Endothelial cell of umbilical vein (primary cell): ENCODE data around the gene TK2. TPM values are rescaled to one million over a fixed set of nuclear protein-coding genes. Genes with fewer than 3 reads are reported as not detected.

Experiments used
- BruUV-seq: library from RNA; stranded (reverse); fragments of 400-500 nt; replicated peaks from 2 replicates; lab custom pipeline; 2021; lab: Mats Ljungman, UMichigan
- CTCF ChIA-PET: fragments of 300-600, 350-600 bp; sonication (Branson Sonifier 250); formaldehyde crosslinking; loops from one replicate; lab custom pipeline; 2021; ENCODE audit warnings: antibody characterized with exemption, inconsistent platforms; lab: Charles Lee
- POLR2A ChIA-PET: fragments of 300-600, 350-600 bp; sonication (Branson Sonifier 250); formaldehyde crosslinking; loops from one replicate; lab custom pipeline; 2021; ENCODE audit warnings: antibody characterized with exemption, inconsistent platforms; lab: Charles Lee
- DNase-seq: peaks from one replicate; pipeline ENCODE4 v3.0.0-alpha.2; 2011; ENCODE audit warnings: low read depth, low spot score
- FAIRE-seq: peaks from 2 replicates; lab custom pipeline; 2011; peaks lifted over from hg19 to GRCh38; lab: Jason Lieb, UNC
- H2AFZ ChIP-seq: 2 replicates; pipeline ENCODE4 v1.6.0; 2012; ENCODE audit warnings: low read depth, low read length, control low read depth, inconsistent platforms
- H3K27ac ChIP-seq: 2 replicates; pipeline ENCODE4 v1.5.1; 2011; ENCODE audit warnings: low read depth, mild to moderate bottlenecking, control low read depth, low read length, moderate library complexity; ENCODE audit not compliant: insufficient read depth
- H3K27me3 ChIP-seq, 2 experiments: 2 replicates each; pipeline versions ENCODE4 v1.6.0 to v1.6.1; 2011; ENCODE audit warnings: low read length in 2 of 2, mixed read lengths in 1 of 2; ENCODE audit not compliant: control insufficient read depth in 2 of 2, insufficient read depth in 2 of 2
- H3K36me3 ChIP-seq, 2 experiments: 2 replicates in 1 of 2; 3 replicates in 1 of 2; pipeline ENCODE4 v1.5.1; 2011; ENCODE audit warnings: low read length in 2 of 2, mild to moderate bottlenecking in 1 of 2, moderate library complexity in 1 of 2; ENCODE audit not compliant: control insufficient read depth in 2 of 2, insufficient read depth in 2 of 2; ENCODE audit errors: extremely low read depth in 1 of 2
- H3K4me1 ChIP-seq: 3 replicates; pipeline ENCODE4 v1.5.1; 2011; ENCODE audit warnings: mild to moderate bottlenecking, low read length; ENCODE audit not compliant: control insufficient read depth, insufficient read depth; ENCODE audit errors: extremely low read depth
- H3K4me2 ChIP-seq: 2 replicates; pipeline ENCODE4 v1.6.1; 2011; ENCODE audit warnings: low read length, control low read depth, mixed read lengths; ENCODE audit not compliant: insufficient read depth
- H3K4me3 ChIP-seq, 3 experiments: fragments of 200-600 bp in 1 of 3; sonication (generic), shearing (Covaris generic) in 1 of 3; replicated peaks in 1 of 3; 2 replicates each; pipeline ENCODE4 v1.5.1; 2011 to 2016; ENCODE audit warnings: control low read depth in 3 of 3, low read length in 3 of 3, mild to moderate bottlenecking in 2 of 3, inconsistent platforms in 1 of 3, low read depth in 1 of 3, moderate library complexity in 1 of 3; ENCODE audit not compliant: insufficient read depth in 1 of 3
- H3K79me2 ChIP-seq: 2 replicates; pipeline ENCODE4 v1.6.0; 2012; ENCODE audit warnings: low read length, inconsistent platforms; ENCODE audit not compliant: control insufficient read depth, insufficient read depth
- H3K9ac ChIP-seq: replicated peaks from 2 replicates; pipeline ENCODE3; 2011; ENCODE audit warnings: low read length, control low read depth; ENCODE audit not compliant: insufficient read depth; ENCODE audit errors: extremely low read depth
- H3K9me1 ChIP-seq: replicated peaks from 3 replicates; pipeline ENCODE4 v1.6.0; 2011; ENCODE audit warnings: mild to moderate bottlenecking, low read length; ENCODE audit not compliant: control insufficient read depth, insufficient read depth; ENCODE audit errors: extremely low read depth
- H3K9me3 ChIP-seq: replicated peaks from 2 replicates; pipeline ENCODE4 v1.5.1; 2012; ENCODE audit warnings: low read length, inconsistent platforms; ENCODE audit not compliant: control insufficient read depth, insufficient read depth
- H4K20me1 ChIP-seq: replicated peaks from 2 replicates; pipeline ENCODE3; 2011; ENCODE audit warnings: mild to moderate bottlenecking, low read length; ENCODE audit not compliant: control insufficient read depth, insufficient read depth; ENCODE audit errors: extremely low read depth
- EZH2 ChIP-seq: IDR thresholded peaks from 2 replicates; pipeline ENCODE4 v1.6.1; 2012; ENCODE audit warnings: borderline replicate concordance, low read depth, mild to moderate bottlenecking, moderate library complexity, low read length, inconsistent platforms; ENCODE audit not compliant: severe bottlenecking
- FOS ChIP-seq: IDR thresholded peaks from 2 replicates; pipeline ENCODE4 v1.6.1; 2011; ENCODE audit warnings: mild to moderate bottlenecking, low read length, moderate library complexity, borderline replicate concordance; ENCODE audit not compliant: insufficient read depth
- GATA2 ChIP-seq: IDR thresholded peaks from 2 replicates; pipeline ENCODE4 v1.7.0; 2011; ENCODE audit warnings: low read depth, mild to moderate bottlenecking, moderate library complexity, mixed read lengths, low read length; ENCODE audit not compliant: insufficient read length, insufficient read depth
- JUN ChIP-seq: IDR thresholded peaks from 2 replicates; pipeline ENCODE4 v1.6.1; 2011; ENCODE audit warnings: borderline replicate concordance, low read depth; ENCODE audit not compliant: insufficient read length, insufficient read depth
- MYC ChIP-seq: IDR thresholded peaks from one replicate; pipeline ENCODE4 v1.6.1; 2011; ENCODE audit warnings: mild to moderate bottlenecking, low read depth, low read length
- POLR2A ChIP-seq: IDR thresholded peaks from 2 replicates; pipeline ENCODE4 v1.6.1; 2012; ENCODE audit warnings: low read depth, mild to moderate bottlenecking, control low read depth, low read length
- POLR2AphosphoS5 ChIP-seq: IDR thresholded peaks from 2 replicates; pipeline ENCODE4 v1.6.1; 2012; ENCODE audit warnings: low read depth, mild to moderate bottlenecking, control low read depth, low read length, moderate library complexity; ENCODE audit not compliant: insufficient read depth
- dilution Hi-C: fragments of 300-500 bp; cut with MboI; formaldehyde crosslinking; loops from one replicate; pipeline ENCODE4 v1.15.0; 2019; ENCODE audit warnings: low sequenced_read_pairs; ENCODE audit not compliant: extremely low pct_ligation_motif_present
- intact Hi-C: fragments of 100-400 bp; cut with micrococcal nuclease; formaldehyde crosslinking; loops from one replicate; pipeline ENCODE4 v1.10.0; 2022
- polyA plus RNA-seq, 4 experiments: library from polyadenylated mRNA; depleted of rRNA in 3 of 4; stranded (reverse) in 3 of 4; unstranded in 1 of 4; fragments of >200 nt; gene quantifications; 2 replicates each; pipeline versions ENCODE4 v1.2.1 to v1.2.3, GENCODE V29; 2011 to 2012; ENCODE audit warnings: missing spikeins in 1 of 4
- total RNA-seq: library from RNA; stranded (reverse); gene quantifications from 2 replicates; pipeline ENCODE4 v1.2.3, GENCODE V29; 2021
- TF ChIP-seq, protein P1 (sequence below): IDR thresholded peaks from 2 replicates; pipeline ENCODE4 v1.6.1; 2011; ENCODE audit not compliant: insufficient read depth, insufficient read length
- TF ChIP-seq, protein P2 (sequence below), 2 donors: IDR thresholded peaks; 1 replicate in 1 of 2; 2 replicates in 1 of 2; pipeline ENCODE4 v1.5.1; 2011; ENCODE audit warnings: low read length in 2 of 2, mild to moderate bottlenecking in 2 of 2, moderate library complexity in 2 of 2, control low read depth in 1 of 2, inconsistent platforms in 1 of 2, low read depth in 1 of 2; ENCODE audit not compliant: insufficient read depth in 1 of 2; ENCODE audit errors: extremely low read depth in 1 of 2

Gene TK2
- total and polyA plus RNA-seq, 2 donors (not counting 3 experiments of a cell fraction or from before 2014, with no cell fraction given) = 12.1 to 25.2 TPM

DNA sequence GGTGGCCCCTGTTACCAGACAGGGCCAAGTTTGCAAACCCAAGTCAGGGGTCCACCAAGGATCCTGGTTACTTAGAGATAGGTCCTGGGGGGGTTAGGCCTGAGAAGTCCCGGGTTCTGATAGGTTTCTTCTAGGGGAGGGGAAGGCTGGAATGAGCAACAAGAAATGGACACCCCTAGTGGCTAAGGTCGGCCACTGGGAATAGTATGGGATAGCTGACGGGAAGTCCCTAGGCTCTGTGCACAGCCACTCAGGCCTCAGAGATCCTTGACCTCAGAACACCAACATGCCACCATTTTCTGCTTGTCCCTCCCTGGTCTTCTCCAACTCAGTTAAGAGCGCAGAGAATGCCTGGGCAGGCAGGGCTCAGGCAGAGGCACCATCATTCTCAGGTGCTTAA lies 13.4 kb downstream of the TK2 start:
- POLR2A ChIA-PET = no interaction called here

More for the DNA sequence above, 13.4 kb downstream of the TK2 start:
- H3K79me2 ChIP-seq = no peaks in the 10 kb centered on the region
- intact Hi-C loops (no loop called here), dilution Hi-C loops (no loop called here)
- no TSS peak for BruUV-seq
- H3K9ac ChIP-seq = no peak overlapping the region
- no peak overlapping the region for H3K4me3 ChIP-seq
- no peaks in the 10 kb centered on the region for H3K9me3 ChIP-seq
- H3K36me3 ChIP-seq = peaks cover 0 to 10% of the 10 kb centered on the region in 2 experiments
- H3K4me1 ChIP-seq = no peaks in the 10 kb centered on the region
- no peak overlapping the region for H3K27ac ChIP-seq
- FAIRE-seq (no peak), DNase-seq (no peak)
- H2AFZ ChIP-seq = no peak overlapping the region
- CTCF ChIA-PET = interaction anchor here (0.9 to 1.5 kb wide), 3 partner anchors 10 to 24 kb away, joined by 3 to 4 read pairs (median 3); no protein-coding TSS in a partner anchor
- H3K9me1 ChIP-seq = no peaks in the 10 kb centered on the region
- no peak overlapping the region for H3K4me2 ChIP-seq
- no peak for TF ChIP-seq EZH2
- no peak for TF ChIP-seq JUN
- no peak for TF ChIP-seq GATA2
- TF ChIP-seq, protein P1, sequence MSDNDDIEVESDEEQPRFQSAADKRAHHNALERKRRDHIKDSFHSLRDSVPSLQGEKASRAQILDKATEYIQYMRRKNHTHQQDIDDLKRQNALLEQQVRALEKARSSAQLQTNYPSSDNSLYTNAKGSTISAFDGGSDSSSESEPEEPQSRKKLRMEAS = no peak
- TF ChIP-seq, protein P2, sequence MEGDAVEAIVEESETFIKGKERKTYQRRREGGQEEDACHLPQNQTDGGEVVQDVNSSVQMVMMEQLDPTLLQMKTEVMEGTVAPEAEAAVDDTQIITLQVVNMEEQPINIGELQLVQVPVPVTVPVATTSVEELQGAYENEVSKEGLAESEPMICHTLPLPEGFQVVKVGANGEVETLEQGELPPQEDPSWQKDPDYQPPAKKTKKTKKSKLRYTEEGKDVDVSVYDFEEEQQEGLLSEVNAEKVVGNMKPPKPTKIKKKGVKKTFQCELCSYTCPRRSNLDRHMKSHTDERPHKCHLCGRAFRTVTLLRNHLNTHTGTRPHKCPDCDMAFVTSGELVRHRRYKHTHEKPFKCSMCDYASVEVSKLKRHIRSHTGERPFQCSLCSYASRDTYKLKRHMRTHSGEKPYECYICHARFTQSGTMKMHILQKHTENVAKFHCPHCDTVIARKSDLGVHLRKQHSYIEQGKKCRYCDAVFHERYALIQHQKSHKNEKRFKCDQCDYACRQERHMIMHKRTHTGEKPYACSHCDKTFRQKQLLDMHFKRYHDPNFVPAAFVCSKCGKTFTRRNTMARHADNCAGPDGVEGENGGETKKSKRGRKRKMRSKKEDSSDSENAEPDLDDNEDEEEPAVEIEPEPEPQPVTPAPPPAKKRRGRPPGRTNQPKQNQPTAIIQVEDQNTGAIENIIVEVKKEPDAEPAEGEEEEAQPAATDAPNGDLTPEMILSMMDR (IDR thresholded peaks at IDR 0.05; ENCODE audit: extremely low read depth in 1 of 2, insufficient read depth in 1 of 2, low read depth in 1 of 2, low read length in 2 of 2) = no peak
- TF ChIP-seq MYC = no peak
- TF ChIP-seq POLR2A = no peak
- TF ChIP-seq POLR2AphosphoS5 = no peak
- TF ChIP-seq FOS = no peak
- no peaks in the 10 kb centered on the region for H3K27me3 ChIP-seq
- H4K20me1 ChIP-seq = no peaks in the 10 kb centered on the region
